ENCODE data around the gene PHLDB3. TPM values are rescaled to one million over a fixed set of nuclear protein-coding genes. Genes with fewer than 3 reads are reported as not detected.

The PHLDB3 gene
- total and polyA plus RNA-seq, 2 of the 13 experiments (the other 11 are each of a cell fraction or from before 2014, with no cell fraction given), result 11.3 to 14.5 TPM

DNA sequence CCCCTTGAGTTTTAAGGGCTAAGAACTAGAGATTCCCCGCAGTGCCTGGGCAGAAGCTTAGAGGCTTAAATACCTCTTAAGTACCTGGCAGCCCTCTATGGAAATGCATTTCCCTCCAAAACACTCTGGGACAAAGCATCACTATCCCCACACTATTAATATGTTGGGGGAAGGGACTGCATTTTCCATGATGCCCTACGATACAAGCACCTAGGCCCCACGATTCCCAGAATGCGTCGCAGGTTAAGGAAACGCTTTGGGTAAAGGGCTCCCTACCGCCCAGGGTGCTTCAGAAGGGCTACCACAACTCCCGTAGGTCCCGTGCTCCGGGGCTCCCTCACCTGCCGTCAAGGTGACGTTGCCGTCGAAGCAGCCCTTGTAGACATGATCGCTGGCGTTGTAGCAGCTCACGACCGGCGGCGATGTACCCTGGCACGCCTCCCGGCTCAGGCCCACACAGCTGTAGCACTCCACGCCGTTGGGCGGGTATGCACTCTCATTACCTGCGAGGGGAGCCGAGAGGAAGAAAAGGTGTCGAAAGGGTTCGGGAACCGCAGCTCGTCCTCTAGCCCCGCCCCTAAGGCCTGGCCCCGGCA lies 41.7 kb downstream of the PHLDB3 start (continued):
- TF ChIP-seq, protein P1, sequence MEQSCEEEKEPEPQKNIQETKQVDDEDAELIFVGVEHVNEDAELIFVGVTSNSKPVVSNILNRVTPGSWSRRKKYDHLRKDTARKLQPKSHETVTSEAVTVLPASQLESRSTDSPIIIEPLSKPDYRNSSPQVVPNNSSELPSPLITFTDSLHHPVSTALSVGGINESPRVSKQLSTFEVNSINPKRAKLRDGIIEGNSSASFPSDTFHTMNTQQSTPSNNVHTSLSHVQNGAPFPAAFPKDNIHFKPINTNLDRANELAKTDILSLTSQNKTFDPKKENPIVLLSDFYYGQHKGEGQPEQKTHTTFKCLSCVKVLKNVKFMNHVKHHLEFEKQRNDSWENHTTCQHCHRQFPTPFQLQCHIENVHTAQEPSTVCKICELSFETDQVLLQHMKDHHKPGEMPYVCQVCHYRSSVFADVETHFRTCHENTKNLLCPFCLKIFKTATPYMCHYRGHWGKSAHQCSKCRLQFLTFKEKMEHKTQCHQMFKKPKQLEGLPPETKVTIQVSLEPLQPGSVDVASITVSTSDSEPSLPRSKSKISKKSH (CRISPR knock-in tag; IDR thresholded peaks at IDR 0.05; ENCODE audit: borderline replicate concordance), result peak; percentile 33; the same call in 1 of the 2 replicates
- peak; percentile 59; the same call in 1 of the 2 replicates for TF ChIP-seq ZNF180 (CRISPR knock-in tag; IDR thresholded peaks at IDR 0.05; ENCODE audit: borderline replicate concordance, low read depth)
- peak; percentile 26; the same call in 1 of the 2 replicates for TF ChIP-seq GABPB1 (CRISPR knock-in tag; IDR thresholded peaks at IDR 0.05)
- no peak for TF ChIP-seq ARNT2 (CRISPR knock-in tag; IDR thresholded peaks at IDR 0.05; ENCODE audit: low read depth)
- peak; percentile 47; the same call in 1 of the 2 replicates for TF ChIP-seq KDM2A (CRISPR knock-in tag; IDR thresholded peaks at IDR 0.05; ENCODE audit: borderline replicate concordance, low read depth)
- TF ChIP-seq, protein P2, sequence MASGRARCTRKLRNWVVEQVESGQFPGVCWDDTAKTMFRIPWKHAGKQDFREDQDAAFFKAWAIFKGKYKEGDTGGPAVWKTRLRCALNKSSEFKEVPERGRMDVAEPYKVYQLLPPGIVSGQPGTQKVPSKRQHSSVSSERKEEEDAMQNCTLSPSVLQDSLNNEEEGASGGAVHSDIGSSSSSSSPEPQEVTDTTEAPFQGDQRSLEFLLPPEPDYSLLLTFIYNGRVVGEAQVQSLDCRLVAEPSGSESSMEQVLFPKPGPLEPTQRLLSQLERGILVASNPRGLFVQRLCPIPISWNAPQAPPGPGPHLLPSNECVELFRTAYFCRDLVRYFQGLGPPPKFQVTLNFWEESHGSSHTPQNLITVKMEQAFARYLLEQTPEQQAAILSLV (CRISPR knock-in tag; IDR thresholded peaks at IDR 0.05; ENCODE audit: borderline replicate concordance), result peak; percentile 80; the same call in 1 of the 2 replicates
- TF ChIP-seq, protein P3, sequence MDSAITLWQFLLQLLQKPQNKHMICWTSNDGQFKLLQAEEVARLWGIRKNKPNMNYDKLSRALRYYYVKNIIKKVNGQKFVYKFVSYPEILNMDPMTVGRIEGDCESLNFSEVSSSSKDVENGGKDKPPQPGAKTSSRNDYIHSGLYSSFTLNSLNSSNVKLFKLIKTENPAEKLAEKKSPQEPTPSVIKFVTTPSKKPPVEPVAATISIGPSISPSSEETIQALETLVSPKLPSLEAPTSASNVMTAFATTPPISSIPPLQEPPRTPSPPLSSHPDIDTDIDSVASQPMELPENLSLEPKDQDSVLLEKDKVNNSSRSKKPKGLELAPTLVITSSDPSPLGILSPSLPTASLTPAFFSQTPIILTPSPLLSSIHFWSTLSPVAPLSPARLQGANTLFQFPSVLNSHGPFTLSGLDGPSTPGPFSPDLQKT (CRISPR knock-in tag; IDR thresholded peaks at IDR 0.05; ENCODE audit: borderline replicate concordance), result no peak
- TF ChIP-seq HNRNPUL1 (IDR thresholded peaks at IDR 0.05; ENCODE audit: low read depth, low read length), result no peak
- 0 out of 2 replicates have a peak, but pooled peaks have one; percentile 13 for TF ChIP-seq ZNF773 (CRISPR knock-in tag; IDR thresholded peaks at IDR 0.05; ENCODE audit: borderline replicate concordance)
- 0 out of 2 replicates have a peak, but pooled peaks have one; percentile 38 for TF ChIP-seq MYC (CRISPR knock-in tag; IDR thresholded peaks at IDR 0.05; ENCODE audit: borderline replicate concordance)
- TF ChIP-seq ZNF563 (CRISPR knock-in tag; IDR thresholded peaks at IDR 0.05), result 0 out of 2 replicates have a peak, but pooled peaks have one; percentile 15
- peak; percentile 99 for TF ChIP-seq ZNF777 (CRISPR knock-in tag; IDR thresholded peaks at IDR 0.05)
- peak; percentile 48; the same call in 1 of the 2 replicates for TF ChIP-seq EEA1 (CRISPR knock-in tag; IDR thresholded peaks at IDR 0.05; ENCODE audit: borderline replicate concordance)
- peak; percentile 49; the same call in 1 of the 2 replicates for TF ChIP-seq TBX2 (CRISPR knock-in tag; IDR thresholded peaks at IDR 0.05; ENCODE audit: borderline replicate concordance)
- TF ChIP-seq RNF2 (conservative IDR thresholded peaks at IDR 0.05; ENCODE audit: low read depth), result 0 out of 2 replicates have a peak, but pooled peaks have one; percentile 33
- TF ChIP-seq FOXA1 (IDR thresholded peaks at IDR 0.05), result no peak
- TF ChIP-seq FOXA1 (CRISPR knock-in tag; IDR thresholded peaks at IDR 0.05), result peak; percentile 3; the same call in 1 of the 2 replicates
- TF ChIP-seq, protein P4, sequence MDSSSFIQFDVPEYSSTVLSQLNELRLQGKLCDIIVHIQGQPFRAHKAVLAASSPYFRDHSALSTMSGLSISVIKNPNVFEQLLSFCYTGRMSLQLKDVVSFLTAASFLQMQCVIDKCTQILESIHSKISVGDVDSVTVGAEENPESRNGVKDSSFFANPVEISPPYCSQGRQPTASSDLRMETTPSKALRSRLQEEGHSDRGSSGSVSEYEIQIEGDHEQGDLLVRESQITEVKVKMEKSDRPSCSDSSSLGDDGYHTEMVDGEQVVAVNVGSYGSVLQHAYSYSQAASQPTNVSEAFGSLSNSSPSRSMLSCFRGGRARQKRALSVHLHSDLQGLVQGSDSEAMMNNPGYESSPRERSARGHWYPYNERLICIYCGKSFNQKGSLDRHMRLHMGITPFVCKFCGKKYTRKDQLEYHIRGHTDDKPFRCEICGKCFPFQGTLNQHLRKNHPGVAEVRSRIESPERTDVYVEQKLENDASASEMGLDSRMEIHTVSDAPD (CRISPR knock-in tag; IDR thresholded peaks at IDR 0.05), result no peak
- TF ChIP-seq ZBTB38 (CRISPR knock-in tag; IDR thresholded peaks at IDR 0.05), result peak; percentile 85
- no peak for TF ChIP-seq NR2F6 (IDR thresholded peaks at IDR 0.05)
- TF ChIP-seq NR2F6 (CRISPR knock-in tag; IDR thresholded peaks at IDR 0.05), result no peak
- TF ChIP-seq, protein P5, sequence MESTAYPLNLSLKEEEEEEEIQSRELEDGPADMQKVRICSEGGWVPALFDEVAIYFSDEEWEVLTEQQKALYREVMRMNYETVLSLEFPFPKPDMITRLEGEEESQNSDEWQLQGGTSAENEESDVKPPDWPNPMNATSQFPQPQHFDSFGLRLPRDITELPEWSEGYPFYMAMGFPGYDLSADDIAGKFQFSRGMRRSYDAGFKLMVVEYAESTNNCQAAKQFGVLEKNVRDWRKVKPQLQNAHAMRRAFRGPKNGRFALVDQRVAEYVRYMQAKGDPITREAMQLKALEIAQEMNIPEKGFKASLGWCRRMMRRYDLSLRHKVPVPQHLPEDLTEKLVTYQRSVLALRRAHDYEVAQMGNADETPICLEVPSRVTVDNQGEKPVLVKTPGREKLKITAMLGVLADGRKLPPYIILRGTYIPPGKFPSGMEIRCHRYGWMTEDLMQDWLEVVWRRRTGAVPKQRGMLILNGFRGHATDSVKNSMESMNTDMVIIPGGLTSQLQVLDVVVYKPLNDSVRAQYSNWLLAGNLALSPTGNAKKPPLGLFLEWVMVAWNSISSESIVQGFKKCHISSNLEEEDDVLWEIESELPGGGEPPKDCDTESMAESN (CRISPR knock-in tag; conservative IDR thresholded peaks at IDR 0.05), result no peak
- no peak for TF ChIP-seq SRSF9 (IDR thresholded peaks at IDR 0.05; ENCODE audit: borderline replicate concordance, insufficient read depth, low read depth, low read length, poor library complexity, severe bottlenecking)
